Stimulated activated naive CD4-positive, alpha-beta T cell (primary cell): ENCODE measurements around the gene KATNA1.
"Not testable (repeated sequence)": the region's sequence is repeated elsewhere in the genome, so short reads cannot be mapped to it uniquely, and the experiment has no call there.

Experiments used
- DNase-seq, 6 experiments: peaks; one replicate each; lab custom pipeline; 2025; lab: John Stamatoyannopoulos, UW

KATNA1 gene

GRCh38 chr6:149648148-149649145, at the start of gene KATNA1:
TSS of gene KATNA1 (minus strand) at chr6:149648714. CDS start at chr6:149638547, 10,167 bp downstream.
- DNase-seq: peak; percentile 75 to 83 (median 78)

- no peak for DNase-seq
Measured at GRCh38 chr6:149698175-149698574, 49.7 kb upstream of the KATNA1 start.

- no peak for DNase-seq
Measured at GRCh38 chr6:149696901-149697300, 48.4 kb upstream of the KATNA1 start.

- DNase-seq: no peak
Measured at GRCh38 chr6:149694921-149695320, 46.4 kb upstream of the KATNA1 start.

- no peak for DNase-seq
Measured at GRCh38 chr6:149691201-149691600, 42.7 kb upstream of the KATNA1 start.

GRCh38 chr6:149686230-149686629, 37.7 kb upstream of the KATNA1 start:
- DNase-seq: no peak

- DNase-seq: no peak
Measured at GRCh38 chr6:149683256-149683859, 34.8 kb upstream of the KATNA1 start.

- DNase-seq: not testable (repeated sequence)
Measured at GRCh38 chr6:149681845-149682244, 33.3 kb upstream of the KATNA1 start.

- no peak for DNase-seq
Measured at GRCh38 chr6:149681209-149681608, 32.7 kb upstream of the KATNA1 start.

GRCh38 chr6:149680503-149680902, 32.0 kb upstream of the KATNA1 start:
- no peak for DNase-seq

- DNase-seq: not testable (repeated sequence)
Measured at GRCh38 chr6:149672265-149672664, 23.8 kb upstream of the KATNA1 start.

GRCh38 chr6:149660028-149660427, 11.5 kb upstream of the KATNA1 start:
- no peak for DNase-seq

GRCh38 chr6:149657441-149657840, 8.9 kb upstream of the KATNA1 start:
- no peak for DNase-seq

GRCh38 chr6:149651056-149651455, 2.5 kb upstream of the KATNA1 start:
- no peak for DNase-seq

GRCh38 chr6:149646599-149646998, 1.9 kb downstream of the KATNA1 start:
- no peak for DNase-seq

- no peak for DNase-seq
Measured at GRCh38 chr6:149642829-149643580, 5.5 kb downstream of the KATNA1 start.

- DNase-seq: no peak
Measured at GRCh38 chr6:149636124-149636523, 12.4 kb downstream of the KATNA1 start.

GRCh38 chr6:149634315-149634714, 14.2 kb downstream of the KATNA1 start:
- no peak for DNase-seq

GRCh38 chr6:149628875-149629510, 19.5 kb downstream of the KATNA1 start:
- no peak for DNase-seq

- no peak for DNase-seq
Measured at GRCh38 chr6:149627672-149628071, 20.8 kb downstream of the KATNA1 start.

- DNase-seq: no peak
Measured at GRCh38 chr6:149615805-149616204, 32.7 kb downstream of the KATNA1 start.

GRCh38 chr6:149614337-149614736, 34.2 kb downstream of the KATNA1 start:
- no peak for DNase-seq
